Right forelimb (tissue), 1 donor: ENCODE measurements around the gene SPRYD3.
"Not testable (repeated sequence)": the region's sequence is repeated elsewhere in the genome, so short reads cannot be mapped to it uniquely, and the experiment has no call there.

ENCODE experiments used
- DNase-seq: peaks from one replicate; pipeline ENCODE4 v3.0.0-alpha.2; 2018

The SPRYD3 gene

DNA sequence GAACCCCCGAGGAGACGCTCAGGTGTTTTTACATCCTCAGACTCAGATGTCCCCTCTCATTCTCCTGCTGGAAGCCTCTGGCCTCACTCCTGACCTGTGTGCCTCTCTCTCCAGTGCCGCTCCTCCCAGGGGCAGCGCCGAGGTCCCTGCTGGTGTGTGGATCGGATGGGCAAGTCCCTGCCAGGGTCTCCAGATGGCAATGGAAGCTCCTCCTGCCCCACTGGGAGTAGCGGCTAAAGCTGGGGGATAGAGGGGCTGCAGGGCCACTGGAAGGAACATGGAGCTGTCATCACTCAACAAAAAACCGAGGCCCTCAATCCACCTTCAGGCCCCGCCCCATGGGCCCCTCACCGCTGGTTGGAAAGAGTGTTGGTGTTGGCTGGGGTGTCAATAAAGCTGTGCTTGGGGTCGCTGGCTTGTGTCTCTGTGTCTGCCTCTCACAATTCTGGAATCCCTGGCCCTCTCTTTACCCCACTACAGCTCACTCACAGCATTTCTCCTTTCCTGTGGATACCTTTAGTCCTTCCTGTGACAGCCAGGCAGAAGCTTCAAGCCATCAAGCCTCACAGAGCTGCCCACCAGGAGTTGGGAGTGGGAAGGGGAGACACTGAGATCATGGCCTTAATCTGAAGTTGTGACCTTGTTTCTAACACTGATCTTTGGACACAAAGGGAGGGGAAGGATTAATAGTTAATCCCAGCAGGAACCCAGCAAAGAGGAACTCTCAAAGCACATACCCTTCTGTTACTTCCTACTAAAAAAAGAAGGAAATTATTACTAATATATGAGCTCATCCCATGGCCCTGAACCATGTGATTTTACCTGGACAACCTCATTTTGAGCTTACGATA, 23.0 kb upstream of the SPRYD3 start:
- no peak for DNase-seq

GRCh38 chr12:53101266-53101665, 22.1 kb upstream of the SPRYD3 start:
- no peak for DNase-seq

GRCh38 chr12:53100466-53101151, 21.4 kb upstream of the SPRYD3 start:
- DNase-seq, result no peak

- DNase-seq, result peak; percentile 94
Measured at GRCh38 chr12:53099071-53099882, 20.1 kb upstream of the SPRYD3 start.

- no peak for DNase-seq
Measured at GRCh38 chr12:53098354-53098981, 19.3 kb upstream of the SPRYD3 start.

DNA sequence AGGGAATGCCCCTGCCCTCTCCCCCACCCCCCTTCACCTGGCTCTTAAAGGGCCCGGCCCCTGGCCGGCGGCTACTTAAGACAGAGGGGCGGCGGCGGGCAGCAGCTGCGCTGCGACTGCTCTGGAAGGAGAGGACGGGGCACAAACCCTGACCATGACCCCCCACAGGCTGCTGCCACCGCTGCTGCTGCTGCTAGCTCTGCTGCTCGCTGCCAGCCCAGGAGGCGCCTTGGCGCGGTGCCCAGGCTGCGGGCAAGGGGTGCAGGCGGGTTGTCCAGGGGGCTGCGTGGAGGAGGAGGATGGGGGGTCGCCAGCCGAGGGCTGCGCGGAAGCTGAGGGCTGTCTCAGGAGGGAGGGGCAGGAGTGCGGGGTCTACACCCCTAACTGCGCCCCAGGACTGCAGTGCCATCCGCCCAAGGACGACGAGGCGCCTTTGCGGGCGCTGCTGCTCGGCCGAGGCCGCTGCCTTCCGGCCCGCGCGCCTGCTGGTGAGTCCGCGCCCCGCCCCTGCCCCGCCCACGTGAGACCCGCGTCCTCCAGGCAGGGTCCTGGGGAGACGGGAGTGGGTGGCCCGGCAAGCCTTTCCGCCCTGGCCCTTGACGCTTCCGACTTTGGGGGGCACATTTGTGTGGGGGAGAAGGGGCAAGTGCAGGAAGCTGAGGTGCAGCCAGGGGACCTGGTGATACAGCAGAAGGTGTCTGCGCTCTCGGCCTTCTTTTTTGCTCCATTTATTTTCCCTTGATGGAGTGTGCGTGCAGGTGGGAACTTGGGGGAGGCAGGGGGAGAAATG, 18.6 kb upstream of the SPRYD3 start, which contains the start of gene IGFBP6:
TSS of gene IGFBP6 (plus strand) at position 104 of the 790 bp plus-strand sequence. CDS start at position 155, 51 bp downstream.
- DNase-seq, result peak; percentile 77

GRCh38 chr12:53097207-53097563, 18.0 kb upstream of the SPRYD3 start:
- peak; percentile 84 for DNase-seq

GRCh38 chr12:53096759-53097158, 17.6 kb upstream of the SPRYD3 start:
- DNase-seq, result no peak

- DNase-seq, result peak; percentile 73
Measured at GRCh38 chr12:53096089-53096741, 17.0 kb upstream of the SPRYD3 start.

GRCh38 chr12:53095596-53095895, 16.4 kb upstream of the SPRYD3 start:
- DNase-seq, result not testable (repeated sequence)

- not testable (repeated sequence) for DNase-seq
Measured at GRCh38 chr12:53094796-53095595, 15.8 kb upstream of the SPRYD3 start.

DNA sequence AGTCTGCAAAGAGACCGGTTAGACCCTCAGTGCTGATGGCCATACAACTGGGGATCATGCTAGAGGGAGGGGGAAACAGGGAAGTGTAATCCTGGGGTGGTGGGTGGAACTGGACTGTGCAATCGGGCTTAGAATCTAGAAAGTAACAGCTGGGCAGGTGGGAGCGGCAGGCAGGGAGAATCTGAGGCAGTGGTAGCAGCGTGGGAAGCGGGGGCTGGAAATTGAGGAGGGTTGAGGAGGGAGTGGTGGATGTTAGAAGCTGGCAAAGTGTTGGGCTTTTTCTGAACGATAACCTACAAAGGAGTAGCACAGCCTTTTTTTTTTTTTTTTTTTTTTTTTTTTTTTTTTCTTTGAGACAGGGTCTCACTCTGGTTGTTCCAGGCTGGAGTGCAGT, 15.2 kb upstream of the SPRYD3 start:
- DNase-seq, result no peak

- DNase-seq, result no peak
Measured at GRCh38 chr12:53093777-53094393, 14.7 kb upstream of the SPRYD3 start.

DNA sequence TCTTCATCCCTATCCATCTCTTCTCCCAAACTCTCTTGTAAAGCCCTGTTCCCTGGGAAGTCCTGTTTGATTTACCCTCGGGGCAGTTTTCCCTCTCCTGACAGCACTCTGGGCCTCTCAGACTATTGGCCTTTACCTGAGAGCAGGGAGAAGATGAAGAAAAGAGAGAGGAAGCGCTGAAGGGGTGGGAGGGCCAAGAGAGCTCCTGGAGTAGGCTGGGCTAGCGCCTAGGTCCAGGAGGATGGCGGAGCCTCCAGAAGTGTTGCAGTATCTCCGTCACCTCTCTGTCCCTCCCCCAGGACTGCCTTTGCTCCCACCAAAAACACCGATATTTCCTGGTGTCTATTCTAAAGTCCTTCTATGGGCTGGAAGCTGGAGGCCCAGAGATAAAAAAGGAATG, 12.6 kb upstream of the SPRYD3 start:
- no peak for DNase-seq

GRCh38 chr12:53090554-53090953, 11.4 kb upstream of the SPRYD3 start:
- DNase-seq, result no peak

DNA sequence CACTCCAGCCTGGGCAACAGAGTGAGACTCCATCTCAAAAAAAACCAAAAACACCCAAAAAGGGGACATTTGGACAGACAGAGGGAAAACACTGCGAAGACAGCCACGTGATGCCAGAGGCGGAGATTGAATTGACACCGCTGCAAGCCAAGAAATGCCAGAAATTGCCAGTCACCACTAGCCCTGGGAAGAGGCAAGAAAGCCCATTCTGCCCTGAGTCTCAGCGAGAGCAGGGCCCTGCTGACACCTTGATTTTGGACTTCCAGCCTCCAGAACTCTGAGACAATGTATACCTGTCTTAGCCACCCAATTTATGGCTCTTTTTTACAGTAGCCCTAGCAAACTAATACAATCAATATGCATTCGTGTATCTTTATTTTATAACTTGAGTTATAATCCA, 10.9 kb upstream of the SPRYD3 start:
- DNase-seq, result no peak

DNA sequence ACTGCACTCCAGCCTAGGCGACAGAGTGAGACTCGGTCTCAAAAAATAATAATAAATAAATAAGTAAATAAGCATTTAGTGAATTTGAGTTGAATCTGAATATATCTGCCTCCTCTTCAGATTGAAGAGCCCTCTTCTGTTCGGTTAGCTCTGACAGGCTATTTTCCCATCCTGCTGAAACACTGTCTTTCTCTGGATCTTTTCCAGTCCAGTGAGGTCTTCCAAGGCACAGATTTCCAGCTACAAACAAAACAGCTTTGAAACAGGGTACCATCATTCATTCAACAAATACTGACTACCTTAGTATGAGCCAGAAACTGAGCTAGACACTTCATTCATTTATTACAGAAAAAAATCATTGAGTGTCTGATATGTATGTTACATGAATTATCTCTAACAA, 7.2 kb upstream of the SPRYD3 start:
- DNase-seq, result no peak

GRCh38 chr12:53082637-53083175, 3.5 kb upstream of the SPRYD3 start:
- no peak for DNase-seq

- DNase-seq, result no peak
Measured at GRCh38 chr12:53078425-53079225, 565 bp downstream of the SPRYD3 start.
